ENCODE data around the gene TLCD1.
A peak's percentile ranks its signal among the peaks of the same experiment; 100 is the strongest.

TLCD1 gene

GRCh38 chr17:28728364-28729200, 2.5 kb upstream of the TLCD1 start, which contains the start of gene NEK8:
NEK8 (plus strand) TSS chr17:28728788; CDS start chr17:28728814, 26 bp downstream.
- no peak for TF ChIP-seq CTCF (IDR thresholded peaks at IDR 0.05)

GRCh38 chr17:28726627-28727491, 826 bp upstream of the TLCD1 start:
- TF ChIP-seq CTCF (IDR thresholded peaks at IDR 0.05): peak; percentile 99

DNA sequence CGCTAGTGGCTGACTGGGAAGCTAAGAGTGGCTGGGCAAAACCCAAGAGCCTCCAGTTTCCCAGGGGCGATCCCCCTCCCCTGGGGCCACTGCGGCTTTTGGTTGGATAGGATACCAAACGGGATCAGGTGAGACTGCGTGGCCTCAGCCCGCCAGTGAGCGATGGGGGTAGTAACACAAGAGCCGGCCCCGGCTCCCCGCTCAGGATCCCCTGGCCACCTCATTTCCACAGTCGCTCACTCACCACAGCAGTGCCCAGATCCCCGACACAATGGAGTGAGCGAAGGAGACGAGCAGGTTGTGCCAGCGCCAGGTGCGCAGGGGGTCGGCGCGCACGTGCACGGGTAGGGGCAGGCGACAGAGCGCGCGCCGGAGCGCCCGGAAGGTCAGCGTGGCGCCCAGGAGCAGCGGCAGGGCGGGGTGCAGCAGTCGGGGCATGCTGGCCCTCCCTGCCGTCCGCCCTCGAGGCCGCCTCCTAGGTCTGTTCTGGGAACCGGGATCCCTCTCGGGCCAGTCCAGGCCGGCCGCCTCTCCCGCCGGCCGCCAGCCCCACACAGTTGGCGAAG, 290 bp downstream of the TLCD1 start:
- no peak for TF ChIP-seq CTCF (IDR thresholded peaks at IDR 0.05)

DNA sequence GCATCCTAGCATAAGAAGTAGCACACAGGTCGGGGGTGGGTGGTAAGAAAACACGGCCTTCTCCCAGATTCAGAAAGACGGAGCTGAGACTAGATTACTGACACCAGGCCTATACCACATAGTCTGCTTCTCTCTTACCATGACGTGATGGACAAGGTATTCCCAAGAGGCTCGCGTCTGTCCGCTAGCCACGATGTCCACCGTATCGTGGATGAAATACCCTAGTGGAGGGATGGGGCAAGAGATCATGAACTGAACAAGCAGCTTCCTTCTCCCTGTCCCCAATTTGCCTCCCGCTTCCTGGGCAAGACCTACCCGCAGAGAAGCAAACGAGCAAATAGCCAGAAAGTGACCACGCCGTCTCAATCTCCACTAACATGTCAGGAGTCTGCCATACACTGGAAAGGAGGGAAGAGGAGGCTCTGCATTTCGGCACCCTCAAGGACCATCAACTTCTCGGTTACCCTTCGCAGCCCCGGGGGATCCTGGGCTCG, 820 bp downstream of the TLCD1 start:
- no peak; the same call in 1 of the 2 replicates for TF ChIP-seq CTCF (IDR thresholded peaks at IDR 0.05)

DNA sequence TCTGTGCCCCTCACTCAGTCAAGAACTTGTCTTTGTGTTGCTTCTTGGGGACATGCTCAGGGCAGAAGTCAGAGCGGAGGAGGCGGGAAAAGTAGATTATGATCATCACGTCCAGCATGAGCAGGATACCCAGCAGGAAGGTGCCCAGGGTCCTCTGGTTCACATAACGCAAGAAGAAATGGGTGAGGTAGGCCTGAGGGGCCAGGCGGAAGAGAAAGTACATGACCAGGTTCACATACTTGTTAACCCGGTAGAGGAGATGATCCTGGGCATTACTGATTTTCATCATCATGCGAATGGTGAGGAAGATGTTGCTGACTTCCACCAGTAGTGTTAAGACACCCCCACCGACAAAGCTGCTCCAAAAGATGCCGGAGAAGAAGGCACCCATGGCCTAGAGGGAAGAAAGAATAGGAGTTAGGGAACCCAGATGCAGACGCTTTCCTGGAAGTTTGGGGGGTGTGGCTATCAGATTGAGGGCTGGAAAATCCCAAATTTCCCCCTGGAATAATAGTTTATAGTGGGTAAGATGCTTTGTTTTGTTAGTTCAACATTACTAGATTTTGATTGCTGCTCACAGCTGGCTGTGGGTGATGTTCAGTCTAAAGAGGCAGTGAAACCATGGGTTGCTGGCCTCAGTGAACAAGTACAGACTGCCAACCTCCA, 1.4 kb downstream of the TLCD1 start:
- no peak for TF ChIP-seq CTCF (IDR thresholded peaks at IDR 0.05)

GRCh38 chr17:28723159-28723835, 2.7 kb downstream of the TLCD1 start:
- TF ChIP-seq CTCF (IDR thresholded peaks at IDR 0.05): no peak

Data from LNCAP (cell line).